Skeletal muscle tissue (tissue), 4 donors: Measurements from ENCODE around the gene CAMK1D. TPM values are rescaled to one million over a fixed set of nuclear protein-coding genes. Genes with fewer than 3 reads are reported as not detected.
"Not testable (repeated sequence)": the region's sequence is repeated elsewhere in the genome, so short reads cannot be mapped to it uniquely, and the experiment has no call there.

Experiments used
- H3K27ac ChIP-seq: one replicate; pipeline ENCODE4 v1.7.0; 2013; ENCODE audit warnings: mild to moderate bottlenecking, low read depth, low read length, inconsistent platforms
- H3K27me3 ChIP-seq, 3 donors: one replicate each; pipeline ENCODE4 v1.7.0; 2013; ENCODE audit warnings: low read length in 3 of 3; ENCODE audit not compliant: control insufficient read depth in 3 of 3, insufficient read depth in 3 of 3
- H3K36me3 ChIP-seq, 3 donors: one replicate each; pipeline ENCODE4 v1.7.0; 2013; ENCODE audit warnings: low read length in 3 of 3; ENCODE audit not compliant: control insufficient read depth in 3 of 3, insufficient read depth in 3 of 3
- H3K4me1 ChIP-seq, 3 donors: one replicate each; pipeline ENCODE4 v1.7.0; 2013; ENCODE audit warnings: low read length in 3 of 3, mild to moderate bottlenecking in 3 of 3; ENCODE audit not compliant: control insufficient read depth in 3 of 3, insufficient read depth in 3 of 3
- H3K4me3 ChIP-seq, 3 donors: one replicate each; pipeline ENCODE4 v1.7.0; 2013; ENCODE audit warnings: low read length in 3 of 3
- H3K9ac ChIP-seq, 3 donors: one replicate each; pipeline ENCODE4 v1.7.0; 2013; ENCODE audit warnings: low read length in 3 of 3, mild to moderate bottlenecking in 3 of 3, moderate library complexity in 2 of 3, low read depth in 1 of 3
- H3K9me3 ChIP-seq, 3 donors: one replicate each; pipeline ENCODE4 v1.7.0; 2013; ENCODE audit warnings: low read length in 3 of 3; ENCODE audit not compliant: control insufficient read depth in 3 of 3
- total RNA-seq: library from RNA; depleted of rRNA; stranded (reverse); fragments of >200 nt; gene quantifications from one replicate; pipeline ENCODE4 v1.2.3, GENCODE V29; 2014
- donor health status: Osteomylitis.

The CAMK1D gene
- total RNA-seq = 2.1 TPM

DNA sequence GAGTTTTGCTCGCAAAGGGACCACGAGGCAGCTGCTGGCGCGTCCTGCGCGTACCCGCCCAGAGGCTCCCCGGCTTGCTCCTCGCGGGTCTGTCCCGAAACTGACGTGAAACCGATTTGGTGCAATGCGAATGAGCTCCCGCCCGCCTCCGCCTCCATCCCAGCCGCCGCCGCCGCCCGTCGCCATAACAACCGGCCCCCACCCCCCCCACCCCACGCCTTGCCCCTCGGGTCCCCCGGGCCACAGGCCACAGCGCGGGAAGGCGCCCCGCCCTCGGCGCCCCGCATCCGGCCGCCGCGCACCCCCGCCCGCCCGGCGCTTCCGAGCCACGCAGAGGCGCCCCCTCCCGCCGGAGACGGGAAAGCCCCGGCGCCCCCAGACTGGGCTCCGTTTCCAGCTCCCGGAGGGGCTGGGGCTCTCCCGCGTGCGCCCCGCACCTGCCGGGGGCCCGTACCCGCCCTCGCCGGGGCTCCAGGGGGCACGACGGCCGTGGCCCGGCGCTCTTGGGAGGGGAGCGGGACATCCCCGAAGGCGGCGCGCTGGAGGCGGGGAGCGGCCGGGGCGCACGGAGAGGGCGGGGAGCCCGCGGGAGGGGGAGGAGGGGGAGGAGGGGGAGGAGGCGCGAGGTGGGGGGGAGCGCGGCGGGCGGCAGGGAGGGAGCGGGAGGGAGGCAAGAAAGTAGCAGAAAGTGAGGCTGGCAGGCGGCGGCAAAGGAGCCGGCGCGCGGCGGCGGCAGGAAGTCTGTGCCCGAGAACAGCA lies at the start of gene CAMK1D:
CAMK1D (plus strand) TSS at position 678 of the 759 bp plus-strand sequence.
- peak within 1 kb of the TSS; percentile 50 to 74 (median 62) for H3K9ac ChIP-seq
- H3K4me3 ChIP-seq = peak within 1 kb of the TSS; percentile 80 to 90 (median 83)
- H3K9me3 ChIP-seq = no peaks in the 10 kb centered on the region
- peaks cover 13 to 32% (median 18%) of the 10 kb centered on the region in 3 donors for H3K27me3 ChIP-seq
- H3K36me3 ChIP-seq = no peaks in the 10 kb centered on the region
- H3K27ac ChIP-seq = no peak within 1 kb of the TSS
- peaks cover 15 to 19% (median 18%) of the 10 kb centered on the region in 3 donors for H3K4me1 ChIP-seq

DNA sequence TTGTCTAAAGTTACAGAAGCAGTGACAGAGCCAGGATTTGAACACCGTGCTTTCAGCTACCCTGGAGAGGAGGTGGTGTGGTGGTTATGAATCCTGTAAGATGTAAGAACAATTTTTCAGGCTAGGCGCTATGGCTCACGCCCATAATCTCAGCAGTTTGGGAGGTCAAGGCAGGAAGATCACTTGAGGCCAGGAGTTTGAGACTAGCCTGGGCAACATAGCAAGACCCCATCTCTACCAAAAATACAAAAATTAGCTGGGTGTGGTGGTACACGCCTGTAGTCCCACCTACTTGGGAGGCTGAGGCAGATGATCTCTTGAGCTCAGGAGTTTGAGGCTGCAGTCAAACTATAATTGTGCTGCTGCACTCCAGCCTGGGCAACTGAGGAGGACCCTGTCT lies 48.3 kb upstream of the CAMK1D start:
- H3K4me3 ChIP-seq, H3K27me3 ChIP-seq, H3K4me1 ChIP-seq, H3K27ac ChIP-seq, H3K36me3 ChIP-seq, H3K9ac ChIP-seq, H3K9me3 ChIP-seq: not testable (repeated sequence)

DNA sequence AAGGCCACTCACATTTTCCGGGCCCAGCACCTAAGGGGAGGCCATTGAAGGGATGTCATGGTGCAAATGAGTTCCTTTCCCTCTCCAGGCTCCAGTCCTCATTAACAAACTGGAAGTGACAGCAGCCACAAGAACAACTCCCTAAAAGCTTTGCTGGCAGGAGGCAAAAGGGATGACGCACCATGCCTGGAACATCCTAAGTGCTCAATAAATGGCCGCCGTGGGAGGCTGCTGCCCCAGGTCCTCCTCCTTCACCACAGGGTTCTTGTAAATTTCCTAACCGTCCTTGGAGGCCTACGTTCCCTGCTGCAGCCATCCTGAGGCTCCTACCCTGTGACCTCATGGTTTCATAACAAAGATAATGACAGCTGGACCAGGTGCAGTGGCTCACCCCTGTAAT lies 41.3 kb upstream of the CAMK1D start:
- H3K9ac ChIP-seq = no peak overlapping the region
- no peaks in the 10 kb centered on the region for H3K36me3 ChIP-seq
- no peak overlapping the region for H3K4me3 ChIP-seq
- H3K27ac ChIP-seq = no peak overlapping the region
- no peaks in the 10 kb centered on the region for H3K4me1 ChIP-seq
- H3K9me3 ChIP-seq = no peaks in the 10 kb centered on the region
- H3K27me3 ChIP-seq = no peaks in the 10 kb centered on the region

DNA sequence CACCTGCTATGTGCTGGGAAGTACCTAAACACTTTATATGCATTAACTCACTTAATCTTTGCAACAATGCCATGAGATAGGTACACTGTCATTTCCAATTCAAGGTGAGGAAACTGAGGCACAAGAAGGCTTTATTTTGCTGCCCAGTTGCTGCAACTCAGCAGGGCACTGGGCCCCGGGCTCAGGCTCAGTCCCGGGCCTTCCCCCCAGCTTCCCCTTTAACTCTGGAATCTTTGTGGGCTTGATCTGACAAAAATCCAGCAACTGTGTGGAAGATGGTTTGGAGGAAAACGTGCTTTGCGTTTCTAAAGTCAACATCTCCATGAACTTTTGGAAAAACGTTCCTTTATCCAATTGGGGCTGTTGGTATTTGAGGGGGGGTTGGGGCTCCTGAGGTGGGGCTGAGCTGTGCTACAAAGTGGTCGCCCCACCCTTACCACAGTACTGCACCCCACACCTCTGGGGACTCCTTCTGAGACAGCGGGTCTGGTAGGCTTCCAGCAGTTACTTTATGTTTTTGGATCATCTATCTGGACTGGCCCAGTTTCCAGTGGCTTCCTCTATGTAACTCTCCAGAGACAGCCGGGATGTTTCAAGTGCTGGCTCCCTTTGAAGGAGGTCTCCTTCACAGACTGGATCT lies 40.5 kb upstream of the CAMK1D start:
- H3K27ac ChIP-seq = no peak overlapping the region
- H3K36me3 ChIP-seq = no peaks in the 10 kb centered on the region
- no peaks in the 10 kb centered on the region for H3K9me3 ChIP-seq
- no peaks in the 10 kb centered on the region for H3K4me1 ChIP-seq
- no peak overlapping the region for H3K9ac ChIP-seq
- H3K27me3 ChIP-seq = no peaks in the 10 kb centered on the region
- no peak overlapping the region for H3K4me3 ChIP-seq

DNA sequence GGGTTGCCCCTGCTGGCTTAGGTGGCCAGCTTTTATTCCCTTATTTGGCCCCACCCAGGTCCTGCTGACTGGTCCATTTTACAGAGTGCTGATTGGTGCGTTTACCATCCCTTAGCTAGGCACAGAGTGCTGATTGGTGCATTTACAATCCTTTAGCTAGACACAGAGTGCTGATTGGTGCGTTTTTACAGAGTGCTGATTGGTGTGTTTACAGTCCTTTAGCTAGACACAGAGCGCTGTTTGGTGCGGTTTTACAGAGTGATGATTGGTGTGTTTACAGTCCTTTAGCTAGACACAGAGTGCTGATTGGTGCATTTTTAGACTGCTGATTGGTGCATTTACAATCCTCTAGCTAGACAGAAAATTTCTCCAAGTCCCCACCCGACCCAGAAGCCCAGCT lies 39.6 kb upstream of the CAMK1D start:
- H3K27ac ChIP-seq, H3K9me3 ChIP-seq, H3K4me3 ChIP-seq, H3K36me3 ChIP-seq, H3K27me3 ChIP-seq, H3K4me1 ChIP-seq, H3K9ac ChIP-seq: not testable (repeated sequence)

DNA sequence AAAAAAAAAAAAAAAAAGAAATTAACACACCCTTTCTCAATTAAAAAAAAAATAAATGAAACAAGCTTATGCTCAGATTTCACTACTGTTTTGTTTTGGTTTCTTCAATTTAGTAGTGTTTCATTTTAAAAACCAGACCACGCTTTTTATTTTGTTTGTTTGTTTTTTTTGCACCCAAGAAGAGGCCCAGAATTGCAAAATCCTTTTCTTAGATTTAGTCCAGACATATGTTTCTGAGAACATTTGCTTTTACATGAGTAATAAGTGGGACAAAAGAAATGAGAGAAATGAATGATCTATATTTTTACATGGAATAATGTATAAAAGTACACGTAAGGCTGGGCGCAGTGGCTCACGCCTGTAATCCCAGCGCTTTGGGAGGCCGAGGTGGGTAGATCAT lies 34.5 kb upstream of the CAMK1D start:
- H3K9ac ChIP-seq = no peak overlapping the region
- no peaks in the 10 kb centered on the region for H3K9me3 ChIP-seq
- H3K36me3 ChIP-seq = no peaks in the 10 kb centered on the region
- no peak overlapping the region for H3K27ac ChIP-seq
- no peak overlapping the region for H3K4me3 ChIP-seq
- no peaks in the 10 kb centered on the region for H3K4me1 ChIP-seq
- no peaks in the 10 kb centered on the region for H3K27me3 ChIP-seq

DNA sequence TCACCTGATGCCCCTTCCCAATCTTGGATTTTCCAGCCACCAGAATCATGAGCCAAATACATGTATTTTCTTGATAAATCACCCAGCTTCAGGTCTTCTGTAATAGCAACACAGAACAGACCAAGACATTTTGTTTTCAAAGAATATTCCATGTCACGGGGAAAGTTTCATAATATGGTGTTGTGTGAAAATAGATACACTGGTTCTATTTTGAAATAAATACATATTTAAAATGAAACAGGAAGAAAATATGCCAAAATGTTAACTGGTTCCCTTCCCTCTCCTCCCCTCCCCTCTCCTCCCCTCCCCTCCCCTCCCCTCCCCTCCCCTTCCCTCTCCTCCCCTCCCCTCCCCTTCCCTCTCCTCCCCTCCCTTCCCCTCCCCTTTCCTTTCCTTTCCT lies 30.3 kb upstream of the CAMK1D start:
- no peak overlapping the region for H3K9ac ChIP-seq
- no peaks in the 10 kb centered on the region for H3K4me1 ChIP-seq
- no peak overlapping the region for H3K27ac ChIP-seq
- H3K27me3 ChIP-seq = no peaks in the 10 kb centered on the region
- H3K36me3 ChIP-seq = no peaks in the 10 kb centered on the region
- no peak overlapping the region for H3K4me3 ChIP-seq
- no peaks in the 10 kb centered on the region for H3K9me3 ChIP-seq

DNA sequence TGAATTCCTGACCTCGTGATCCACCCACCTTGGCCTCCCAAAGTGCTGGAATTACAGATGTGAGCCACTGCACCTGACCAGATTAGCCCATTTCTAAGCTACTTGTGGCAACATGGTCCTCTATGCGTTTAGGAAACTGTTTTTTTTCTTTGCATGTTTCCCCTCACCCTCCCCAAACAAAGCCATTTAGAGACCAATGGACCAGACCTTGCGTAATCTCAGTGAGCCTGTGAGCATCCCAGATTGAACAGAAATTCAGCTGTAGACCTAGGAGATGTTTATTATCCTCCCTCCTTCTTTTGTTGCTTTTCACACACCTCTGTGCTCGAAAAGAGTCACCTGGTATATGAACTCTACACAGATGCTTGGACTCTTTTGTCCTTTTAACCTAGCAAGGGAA lies 28.5 kb upstream of the CAMK1D start:
- Histone ChIP-seq H3K4me1 (no peaks in the 10 kb centered on the region), H3K36me3 (no peaks in the 10 kb centered on the region), H3K9me3 (no peaks in the 10 kb centered on the region), H3K9ac (no peak overlapping the region), H3K4me3 (no peak overlapping the region), H3K27ac (no peak overlapping the region), H3K27me3 (no peaks in the 10 kb centered on the region)

DNA sequence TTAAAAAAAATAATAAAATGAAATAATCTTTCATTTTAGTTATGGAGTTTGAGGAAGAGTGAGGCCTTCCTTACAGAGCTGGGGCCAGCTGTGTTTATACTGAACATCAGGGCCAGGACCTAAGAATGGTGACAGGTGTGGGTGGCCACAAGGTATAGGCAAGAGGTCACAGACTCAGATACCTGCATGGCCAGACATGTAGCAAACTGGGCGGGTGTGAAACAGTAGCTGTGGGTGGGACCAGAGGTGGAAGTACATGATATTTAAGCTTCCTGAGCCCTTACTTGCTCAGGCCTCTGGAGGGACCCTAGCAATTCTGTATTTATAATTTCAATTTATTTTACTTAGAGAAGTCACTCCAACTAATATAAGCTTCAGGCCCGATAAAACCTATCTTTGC lies 27.7 kb upstream of the CAMK1D start:
- Histone ChIP-seq H3K9me3 (no peaks in the 10 kb centered on the region), H3K27me3 (no peaks in the 10 kb centered on the region), H3K27ac (no peak overlapping the region), H3K4me3 (no peak overlapping the region), H3K4me1 (no peaks in the 10 kb centered on the region), H3K9ac (no peak overlapping the region), H3K36me3 (no peaks in the 10 kb centered on the region)

DNA sequence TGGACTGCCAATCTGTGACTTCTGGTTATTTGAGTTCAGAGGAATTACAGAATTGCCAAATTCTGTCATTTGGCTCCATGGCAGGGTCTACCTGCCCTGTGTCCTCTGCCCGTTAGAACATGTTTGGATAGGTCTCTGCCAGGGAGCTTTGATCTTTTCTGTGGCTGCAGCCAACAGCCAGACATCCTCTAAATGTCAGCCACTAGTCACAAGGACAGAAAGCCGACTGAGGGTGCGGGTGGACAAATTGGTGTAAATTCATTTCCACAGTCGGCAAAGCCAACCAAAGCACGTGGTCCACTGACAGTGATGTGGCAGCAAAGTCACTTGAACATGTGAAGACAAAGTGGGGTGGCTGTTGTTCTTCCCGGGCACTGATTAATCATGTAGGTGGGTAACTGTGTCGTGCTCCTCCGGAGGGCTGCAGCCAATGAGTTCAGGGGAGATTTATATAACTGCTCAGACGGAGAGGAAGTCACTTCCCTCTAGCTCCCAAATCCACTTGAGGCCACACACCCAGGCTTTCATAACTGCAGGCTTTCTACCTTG lies 26.7 kb upstream of the CAMK1D start:
- Histone ChIP-seq H3K27ac (no peak overlapping the region), H3K9me3 (no peaks in the 10 kb centered on the region), H3K9ac (no peak overlapping the region), H3K27me3 (no peaks in the 10 kb centered on the region), H3K4me1 (no peaks in the 10 kb centered on the region), H3K4me3 (no peak overlapping the region), H3K36me3 (no peaks in the 10 kb centered on the region)
